Heart left ventricle (tissue), 16 donors: ENCODE data around the gene JUND. TPM values are rescaled to one million over a fixed set of nuclear protein-coding genes. Genes with fewer than 3 reads are reported as not detected.

Experiments
- ATAC-seq, 4 donors: fragments of 200-7000 bp; cut with Tn5 transposase; one replicate each; pipeline ENCODE4 v1.9.1; 2020 to 2022; ENCODE audit warnings: moderate library complexity in 4 of 4, mild to moderate bottlenecking in 3 of 4, moderate number of reproducible peaks in 1 of 4
- DNase-seq, 5 donors: peaks; one replicate each; pipeline ENCODE4 v3.0.0-alpha.2; 2020
- H3K27ac ChIP-seq, 12 donors: fragments of 200-600 bp; sonication (generic) in 4 of 12; one replicate each; pipeline versions ENCODE4 v1.5.0 to v1.8.0; 2016 to 2022; ENCODE audit warnings: mild to moderate bottlenecking in 2 of 12
- H3K27me3 ChIP-seq, 9 donors: fragments of 200-600 bp; sonication (generic) in 2 of 9; one replicate each; pipeline versions ENCODE4 v1.5.1 to v1.8.0; 2016 to 2022; ENCODE audit warnings: mild to moderate bottlenecking in 3 of 9
- H3K36me3 ChIP-seq, 9 donors: fragments of 200-600 bp; sonication (generic) in 2 of 9; one replicate each; pipeline versions ENCODE4 v1.5.0 to v1.8.0; 2018 to 2022; ENCODE audit warnings: mild to moderate bottlenecking in 2 of 9
- H3K4me1 ChIP-seq, 12 donors: fragments of 200-600 bp; sonication (generic) in 4 of 12; one replicate each; pipeline versions ENCODE4 v1.5.0 to v1.8.0; 2016 to 2022; ENCODE audit warnings: mild to moderate bottlenecking in 3 of 12
- H3K4me3 ChIP-seq, 12 donors: fragments of 200-600 bp; sonication (generic) in 4 of 12; one replicate each; pipeline versions ENCODE4 v1.5.0 to v1.8.0; 2017 to 2022; ENCODE audit warnings: mild to moderate bottlenecking in 9 of 12, moderate library complexity in 4 of 12
- H3K9me3 ChIP-seq, 12 donors: fragments of 200-600 bp; sonication (generic) in 4 of 12; one replicate each; pipeline versions ENCODE4 v1.5.0 to v1.8.0; 2016 to 2022; ENCODE audit warnings: mild to moderate bottlenecking in 1 of 12
- POLR2A ChIP-seq, 2 donors: fragments of 450-650 bp; IDR thresholded peaks; one replicate each; pipeline ENCODE4 v1.6.1; 2017; ENCODE audit warnings: antibody characterized with exemption in 2 of 2, mild to moderate bottlenecking in 2 of 2, moderate library complexity in 2 of 2
- WGBS, 4 donors: extraction: QIAGEN DNeasy Blood & Tissue Kit in 2 of 4; methylation state at CpG; one replicate each; pipeline versions ENCODE4 v1.1.5 to v1.1.7; 2013 to 2018; 5-methylcytosine and 5-hydroxymethylcytosine counted together
- intact Hi-C, 10 donors: fragments of 100-400 bp; cut with DNase I; formaldehyde crosslinking; loops; one replicate each; pipeline versions ENCODE4 v1.11.1 to v1.14.2; 2022
- polyA plus RNA-seq, 2 donors: library from polyadenylated mRNA; stranded (reverse); fragments of 200-250 nt; gene quantifications; one replicate each; pipeline ENCODE4 v1.2.3, GENCODE V29; 2013
- total RNA-seq, 9 donors: library from RNA; depleted of rRNA in 2 of 9; stranded (reverse); fragments of >200 nt in 2 of 9; fragmentation: NEBNext Ultra II Directional in 3 of 9; extraction: Animal tissue kit (Norgen Biotek cat#: 25700) in 3 of 9; gene quantifications; one replicate each; pipeline versions ENCODE4 v1.1.0 to v1.2.4, GENCODE V29; 2016 to 2023
- TF ChIP-seq, protein P1 (sequence below), 12 donors: fragments of 200-600 bp; sonication (generic) in 4 of 12; IDR thresholded peaks; one replicate each; pipeline versions ENCODE4 v1.5.0 to v1.8.0; 2018 to 2022; ENCODE audit warnings: antibody characterized with exemption in 12 of 12, mild to moderate bottlenecking in 5 of 12
- donor health status: ischemic (EF 13 %, LVEDD 7.1; RV severe dilation, severe dysfunction).
- donor health status: healthy with polysubstance abuse.
- donor health status: DM: no; HTN: yes; CAD: no.
- donor health status: DM: no; HTN: no; CAD: no.
- donor health status: ischemic (EF 25% LVEDD 6.9; RV normal size, moderate dysfunction).
- donor health status: ischemic (EF 25% LVEDD 5.7; RV mildly dilated, moderate dysfunction).
- donor health status: healthy.
- donor health status: DM: yes; HTN: yes; CAD: no.
- donor health status: ischemic (EF 35%, LVEDD 5.7; RV mildly dilated, moderate dysfunction).
- donor health status: nonischemic (EF 11% LVEDD 7.7; RV severe dilation, severe dysfunction).
- donor health status: DM: yes; HTN: yes; CAD: no.
- donor health status: PGD.
- donor health status: ischemic (EF 29% LVEDD 5.4; RV normal size, mild dysfunction).
- donor health status: nonischemic (EF 23%, LVEDD 6.1; RV moderate dilation, normal function).

Gene JUND
- total and polyA plus RNA-seq, 11 donors = 80.2 to 352 (median 137) TPM

DNA sequence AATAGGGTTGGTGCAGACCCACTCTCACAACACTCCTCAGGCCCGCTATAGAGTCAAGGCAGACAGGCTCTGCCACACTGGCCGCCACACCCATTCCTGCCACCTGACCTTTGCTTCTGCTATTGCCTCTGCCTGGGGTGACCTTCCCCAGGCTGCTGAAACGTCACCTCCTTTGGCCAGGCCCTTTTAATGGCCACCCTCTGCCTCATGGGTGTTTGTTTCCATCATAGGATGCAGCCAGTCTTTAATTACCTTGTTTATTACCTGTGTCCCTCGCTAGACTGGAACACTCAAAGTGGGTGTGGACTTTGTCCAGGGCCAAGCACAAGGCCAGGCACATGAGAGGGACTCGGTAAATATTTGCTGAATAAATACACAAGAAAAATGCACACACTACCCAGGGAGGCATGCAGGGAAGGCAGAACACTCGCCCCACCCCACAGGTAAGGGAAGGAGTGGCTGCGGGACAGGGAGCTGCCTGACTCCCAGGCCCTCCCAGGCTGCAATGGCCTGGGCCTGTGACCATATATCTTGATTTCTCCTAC, 38.2 kb upstream of the JUND start:
- DNase-seq (no peak), ATAC-seq (no peak)
- H3K9me3 ChIP-seq = no peaks in the 10 kb centered on the region
- H3K27ac ChIP-seq = peak overlapping the region in 4 of 12 donors; percentile 80 to 96 (median 84)
- TF ChIP-seq POLR2A (IDR thresholded peaks at IDR 0.05) = no peak
- TF ChIP-seq, protein P1, sequence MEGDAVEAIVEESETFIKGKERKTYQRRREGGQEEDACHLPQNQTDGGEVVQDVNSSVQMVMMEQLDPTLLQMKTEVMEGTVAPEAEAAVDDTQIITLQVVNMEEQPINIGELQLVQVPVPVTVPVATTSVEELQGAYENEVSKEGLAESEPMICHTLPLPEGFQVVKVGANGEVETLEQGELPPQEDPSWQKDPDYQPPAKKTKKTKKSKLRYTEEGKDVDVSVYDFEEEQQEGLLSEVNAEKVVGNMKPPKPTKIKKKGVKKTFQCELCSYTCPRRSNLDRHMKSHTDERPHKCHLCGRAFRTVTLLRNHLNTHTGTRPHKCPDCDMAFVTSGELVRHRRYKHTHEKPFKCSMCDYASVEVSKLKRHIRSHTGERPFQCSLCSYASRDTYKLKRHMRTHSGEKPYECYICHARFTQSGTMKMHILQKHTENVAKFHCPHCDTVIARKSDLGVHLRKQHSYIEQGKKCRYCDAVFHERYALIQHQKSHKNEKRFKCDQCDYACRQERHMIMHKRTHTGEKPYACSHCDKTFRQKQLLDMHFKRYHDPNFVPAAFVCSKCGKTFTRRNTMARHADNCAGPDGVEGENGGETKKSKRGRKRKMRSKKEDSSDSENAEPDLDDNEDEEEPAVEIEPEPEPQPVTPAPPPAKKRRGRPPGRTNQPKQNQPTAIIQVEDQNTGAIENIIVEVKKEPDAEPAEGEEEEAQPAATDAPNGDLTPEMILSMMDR (IDR thresholded peaks at IDR 0.05) = no peak
- no peak overlapping the region for H3K4me3 ChIP-seq
- intact Hi-C loops = loop anchor here in 5 of 10 donors (5.0 to 10.0 kb wide), 3 partner anchors 112 to 125 kb away; partner anchors contain the start of genes RAB3A (in 2 of the 5) and MPV17L2 (in 1 of the 5)
- H3K4me1 ChIP-seq = peaks cover 2 to 66% (median 48%) of the 10 kb centered on the region in 12 donors
- H3K27me3 ChIP-seq = no peaks in the 10 kb centered on the region
- 79 to 88% (median 85%) methylated on average over 7 of the region's 7 CpGs for WGBS, 4 donors
- H3K36me3 ChIP-seq = peaks cover 0 to 9% (median 0%) of the 10 kb centered on the region in 9 donors

- WGBS, 4 donors = 53 to 56% (median 55%) methylated on average over 8 to 18 of the region's 18 CpGs
- peaks cover 2 to 55% (median 40%) of the 10 kb centered on the region in 12 donors for H3K4me1 ChIP-seq
Measured at GRCh38 chr19:18317961-18318800, 36.8 kb upstream of the JUND start.

DNA sequence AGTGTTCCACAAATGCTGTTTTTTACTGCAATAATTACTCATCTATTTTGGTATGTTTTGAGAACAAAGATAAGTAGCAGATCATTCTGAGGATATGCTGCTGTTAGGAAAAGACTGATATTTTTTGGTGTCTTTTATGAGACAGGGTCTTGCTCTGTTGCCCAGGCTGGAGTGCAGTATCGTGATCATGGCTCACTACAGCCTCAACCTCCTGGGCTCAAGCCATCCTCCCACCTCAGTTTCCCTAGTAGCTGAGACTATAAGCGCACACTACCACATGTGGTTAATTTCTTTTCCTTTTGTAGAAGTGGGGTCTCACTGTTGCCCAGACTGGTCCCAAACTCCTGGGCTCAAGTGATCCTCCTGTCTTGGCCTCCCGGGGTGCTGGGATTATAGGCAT, 32.0 kb upstream of the JUND start:
- ATAC-seq (no peak), DNase-seq (no peak)
- intact Hi-C loops = no loop called here
- Histone ChIP-seq H3K4me1 (peaks cover 0 to 13% (median 8%) of the 10 kb centered on the region in 12 donors), H3K9me3 (no peaks in the 10 kb centered on the region), H3K36me3 (peaks cover 0 to 68% (median 19%) of the 10 kb centered on the region in 9 donors), H3K27me3 (no peaks in the 10 kb centered on the region), H3K4me3 (no peak overlapping the region), H3K27ac (no peak overlapping the region)
- no peak for TF ChIP-seq POLR2A (IDR thresholded peaks at IDR 0.05)
- TF ChIP-seq, protein P1 (IDR thresholded peaks at IDR 0.05) = no peak
- WGBS, 4 donors = 92 to 100% (median 95%) methylated on average over 3 of the region's 3 CpGs

More at GRCh38 chr19:18317961-18318800, 36.8 kb upstream of the JUND start:
- DNase-seq (peak in 4 of 5 donors; percentile 58 to 67 (median 60)), ATAC-seq (peak in 3 of 4 donors; percentile 1 to 35 (median 18))
- peak overlapping the region; percentile 64 to 96 (median 78) for H3K27ac ChIP-seq
- no peaks in the 10 kb centered on the region for H3K9me3 ChIP-seq
- no peaks in the 10 kb centered on the region for H3K27me3 ChIP-seq
- intact Hi-C loops = no loop called here
- H3K4me3 ChIP-seq = peak overlapping the region in 3 of 12 donors; percentile 15 to 24 (median 18)
- H3K36me3 ChIP-seq = peaks cover 0 to 22% (median 5%) of the 10 kb centered on the region in 9 donors
- peak in 1 of 2 donors; percentile 15 for TF ChIP-seq POLR2A (IDR thresholded peaks at IDR 0.05)
- TF ChIP-seq, protein P1 (IDR thresholded peaks at IDR 0.05) = no peak

DNA sequence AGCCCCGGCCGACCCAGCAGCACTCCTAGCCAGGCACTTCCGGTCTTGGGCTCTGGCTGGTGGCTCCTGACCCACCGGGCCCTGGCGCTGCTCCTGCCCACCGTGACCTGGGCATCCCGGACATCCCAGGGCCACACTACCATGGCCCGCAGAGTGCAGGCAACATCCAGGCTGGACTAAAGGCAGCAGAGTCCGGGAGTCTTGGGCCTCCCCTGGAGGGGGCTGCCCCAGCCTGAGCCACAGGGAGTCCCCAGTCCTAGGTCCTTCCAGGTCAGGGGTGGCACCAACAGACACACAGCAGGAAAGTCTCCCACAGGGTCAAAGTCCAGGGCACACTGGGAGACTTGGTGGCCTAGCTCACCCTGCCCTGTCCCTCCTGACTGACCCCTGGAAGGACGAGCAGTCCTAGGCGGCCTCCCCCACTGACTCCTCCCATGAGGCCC, 30.7 kb upstream of the JUND start:
- Histone ChIP-seq H3K27ac (no peak overlapping the region), H3K27me3 (no peaks in the 10 kb centered on the region), H3K4me1 (peaks cover 0 to 13% (median 0%) of the 10 kb centered on the region in 12 donors), H3K9me3 (no peaks in the 10 kb centered on the region), H3K4me3 (no peak overlapping the region), H3K36me3 (peaks cover 0 to 77% (median 20%) of the 10 kb centered on the region in 9 donors)
- ATAC-seq (no peak), DNase-seq (no peak)
- intact Hi-C loops = no loop called here
- WGBS, 4 donors = 89 to 92% (median 91%) methylated on average over 8 to 11 of the region's 11 CpGs
- TF ChIP-seq POLR2A (IDR thresholded peaks at IDR 0.05) = no peak
- TF ChIP-seq, protein P1 (IDR thresholded peaks at IDR 0.05) = no peak
